Subcutaneous abdominal adipose tissue (tissue), 5 donors: ENCODE results near the gene EPN2.

ENCODE experiments used
- H3K27ac ChIP-seq: one replicate; pipeline ENCODE4 v1.7.0; 2013; ENCODE audit warnings: low read depth, mild to moderate bottlenecking, inconsistent platforms, low read length, moderate library complexity
- H3K27me3 ChIP-seq, 5 donors: one replicate each; pipeline ENCODE4 v1.7.0; 2013; ENCODE audit warnings: low read length in 5 of 5, inconsistent platforms in 1 of 5; ENCODE audit not compliant: control insufficient read depth in 5 of 5, insufficient read depth in 4 of 5
- H3K36me3 ChIP-seq, 5 donors: one replicate each; pipeline ENCODE4 v1.7.0; 2013; ENCODE audit warnings: low read length in 5 of 5; ENCODE audit not compliant: control insufficient read depth in 5 of 5, insufficient read depth in 5 of 5
- H3K4me1 ChIP-seq, 5 donors: one replicate each; pipeline ENCODE4 v1.7.0; 2013; ENCODE audit warnings: low read length in 5 of 5, mild to moderate bottlenecking in 3 of 5, moderate library complexity in 1 of 5; ENCODE audit not compliant: control insufficient read depth in 5 of 5, insufficient read depth in 5 of 5
- H3K4me3 ChIP-seq, 5 donors: one replicate each; pipeline ENCODE4 v1.7.0; 2013; ENCODE audit warnings: low read length in 5 of 5, low read depth in 1 of 5
- H3K9ac ChIP-seq, 5 donors: one replicate each; pipeline ENCODE4 v1.7.0; 2013; ENCODE audit warnings: low read length in 5 of 5, mild to moderate bottlenecking in 4 of 5, moderate library complexity in 3 of 5
- H3K9me3 ChIP-seq, 5 donors: one replicate each; pipeline ENCODE4 v1.7.0; 2013; ENCODE audit warnings: low read length in 5 of 5; ENCODE audit not compliant: control insufficient read depth in 5 of 5
- donor health status: healthy.
- donor health status: healthy.
- donor health status: healthy.
- donor health status: healthy.
- donor health status: healthy.

Gene EPN2

GRCh38 chr17:19265755-19266154, 28.6 kb downstream of the EPN2 start:
- Histone ChIP-seq H3K4me1 (peaks cover 11 to 68% (median 62%) of the 10 kb centered on the region in 5 donors), H3K4me3 (no peak overlapping the region), H3K9me3 (no peaks in the 10 kb centered on the region), H3K27me3 (no peaks in the 10 kb centered on the region), H3K36me3 (no peaks in the 10 kb centered on the region), H3K9ac (no peak overlapping the region), H3K27ac (no peak overlapping the region)

- Histone ChIP-seq H3K9me3 (no peaks in the 10 kb centered on the region), H3K27ac (no peak overlapping the region), H3K4me1 (peaks cover 4 to 63% (median 56%) of the 10 kb centered on the region in 5 donors), H3K27me3 (no peaks in the 10 kb centered on the region), H3K36me3 (peaks cover 0 to 4% (median 0%) of the 10 kb centered on the region in 5 donors), H3K9ac (no peak overlapping the region), H3K4me3 (no peak overlapping the region)
These were observed 31.4 kb downstream of the EPN2 start for GRCh38 chr17:19268611-19269010.

DNA sequence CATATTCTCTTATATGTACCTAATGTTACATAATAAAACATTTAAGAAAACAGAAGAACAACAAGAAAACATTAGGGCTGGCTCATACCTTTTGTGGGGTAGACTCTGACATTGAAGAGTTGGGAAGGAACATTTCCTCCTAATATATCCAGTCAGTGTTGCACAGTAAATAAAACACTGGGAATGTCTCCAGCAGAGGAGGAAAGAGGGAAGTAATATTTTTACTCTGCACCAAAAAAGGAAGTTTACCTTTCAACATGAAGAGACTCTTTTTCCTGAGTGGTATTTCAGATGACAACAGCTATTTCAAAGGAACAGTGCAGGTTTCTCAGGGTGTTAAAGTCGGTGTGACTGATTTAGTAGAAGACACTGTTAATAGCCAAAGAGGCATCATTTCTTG, 31.9 kb downstream of the EPN2 start:
- H3K27me3 ChIP-seq: no peaks in the 10 kb centered on the region
- H3K4me3 ChIP-seq: no peak overlapping the region
- peaks cover 3 to 59% (median 52%) of the 10 kb centered on the region in 5 donors for H3K4me1 ChIP-seq
- peaks cover 0 to 7% (median 4%) of the 10 kb centered on the region in 5 donors for H3K36me3 ChIP-seq
- no peak overlapping the region for H3K9ac ChIP-seq
- H3K9me3 ChIP-seq: no peaks in the 10 kb centered on the region
- no peak overlapping the region for H3K27ac ChIP-seq

GRCh38 chr17:19269641-19270040, 32.5 kb downstream of the EPN2 start:
- H3K4me1 ChIP-seq: peaks cover 1 to 56% (median 46%) of the 10 kb centered on the region in 5 donors

DNA sequence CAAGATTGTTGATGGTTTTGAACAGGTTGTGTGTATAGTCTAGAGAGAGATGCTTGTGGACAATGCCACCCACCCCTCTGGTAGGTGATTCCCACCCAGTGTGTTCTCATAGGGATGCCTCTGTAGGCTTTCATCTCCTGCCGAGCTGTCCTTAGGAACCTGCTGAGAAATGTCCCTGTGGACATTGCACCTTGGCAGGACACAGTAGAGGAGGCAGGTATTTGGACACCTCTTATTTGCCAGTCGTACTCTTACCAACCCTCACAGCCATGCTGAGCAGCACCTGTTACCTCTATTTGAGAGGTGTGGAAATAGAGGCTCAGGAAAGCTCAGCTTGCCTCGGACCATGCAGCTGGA, 33.2 kb downstream of the EPN2 start:
- Histone ChIP-seq H3K27me3 (no peaks in the 10 kb centered on the region), H3K9ac (peak overlapping the region in 1 of 5 donors; percentile 1), H3K9me3 (no peaks in the 10 kb centered on the region)

More at GRCh38 chr17:19269641-19270040, 32.5 kb downstream of the EPN2 start:
- H3K36me3 ChIP-seq: peaks cover 0 to 13% (median 4%) of the 10 kb centered on the region in 5 donors
- no peaks in the 10 kb centered on the region for H3K9me3 ChIP-seq
- no peak overlapping the region for H3K9ac ChIP-seq
- no peaks in the 10 kb centered on the region for H3K27me3 ChIP-seq
- H3K27ac ChIP-seq: no peak overlapping the region
- no peak overlapping the region for H3K4me3 ChIP-seq

DNA sequence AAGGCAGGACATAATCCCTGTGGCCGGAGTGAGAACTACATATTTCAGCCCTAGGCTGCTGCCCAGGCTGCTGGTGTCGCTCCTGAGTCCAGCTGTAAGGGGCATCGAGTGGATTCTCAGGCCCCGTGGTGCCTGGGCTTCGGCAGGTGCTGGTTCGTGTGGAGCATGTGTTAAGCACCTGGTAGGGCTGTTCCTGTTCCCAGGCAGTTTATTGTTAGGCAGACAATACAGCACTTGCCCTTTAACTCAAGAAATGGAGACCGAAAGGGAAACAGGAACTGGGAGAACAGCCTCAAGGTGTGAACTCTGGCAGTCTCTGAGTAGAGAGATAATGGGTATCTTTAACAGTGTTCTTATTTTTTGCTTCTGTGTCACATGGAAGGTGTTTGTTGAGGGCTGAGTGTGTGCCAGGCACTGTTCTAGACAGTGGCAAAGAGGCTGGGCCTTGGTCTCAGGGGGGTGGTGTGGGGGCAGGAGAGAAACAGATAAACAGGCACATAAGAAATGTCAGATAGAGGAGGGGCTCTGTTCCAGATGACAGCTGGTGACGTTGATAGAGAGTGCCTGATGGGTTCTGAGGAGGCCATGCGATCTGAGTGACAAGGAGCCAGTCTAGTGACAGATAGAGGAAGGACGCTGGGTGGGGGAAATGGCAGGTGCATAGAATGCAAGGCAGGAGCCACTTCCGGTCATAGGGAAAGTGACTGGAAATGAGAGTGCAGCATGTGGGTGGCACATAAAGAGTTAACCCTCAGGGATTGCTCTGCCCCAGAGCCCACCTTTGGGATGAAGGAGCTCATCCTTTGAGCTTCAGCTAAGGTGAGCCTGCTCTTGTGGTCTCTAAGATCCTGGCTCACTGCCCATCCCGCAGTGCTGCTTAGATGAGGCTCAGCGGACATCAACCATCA, 33.8 kb downstream of the EPN2 start:
- Histone ChIP-seq H3K9ac (peak overlapping the region in 1 of 5 donors; percentile 1), H3K4me3 (no peak overlapping the region), H3K27me3 (no peaks in the 10 kb centered on the region), H3K36me3 (peaks cover 0 to 13% (median 7%) of the 10 kb centered on the region in 5 donors), H3K27ac (no peak overlapping the region), H3K4me1 (peaks cover 1 to 52% (median 38%) of the 10 kb centered on the region in 5 donors), H3K9me3 (no peaks in the 10 kb centered on the region)

More for the DNA sequence above, 33.2 kb downstream of the EPN2 start:
- no peak overlapping the region for H3K4me3 ChIP-seq
- no peak overlapping the region for H3K27ac ChIP-seq
- H3K4me1 ChIP-seq: peaks cover 1 to 56% (median 44%) of the 10 kb centered on the region in 5 donors
- peaks cover 0 to 13% (median 7%) of the 10 kb centered on the region in 5 donors for H3K36me3 ChIP-seq

- no peak overlapping the region for H3K9ac ChIP-seq
- no peaks in the 10 kb centered on the region for H3K9me3 ChIP-seq
- H3K4me3 ChIP-seq: no peak overlapping the region
- H3K27ac ChIP-seq: no peak overlapping the region
- no peaks in the 10 kb centered on the region for H3K27me3 ChIP-seq
- peaks cover 1 to 52% (median 38%) of the 10 kb centered on the region in 5 donors for H3K4me1 ChIP-seq
- H3K36me3 ChIP-seq: peaks cover 0 to 13% (median 7%) of the 10 kb centered on the region in 5 donors
These were observed 34.7 kb downstream of the EPN2 start for GRCh38 chr17:19271780-19272357.

GRCh38 chr17:19273731-19274130, 36.6 kb downstream of the EPN2 start:
- Histone ChIP-seq H3K36me3 (peaks cover 0 to 13% (median 7%) of the 10 kb centered on the region in 5 donors), H3K9me3 (no peaks in the 10 kb centered on the region), H3K4me3 (no peak overlapping the region), H3K27ac (no peak overlapping the region), H3K27me3 (no peaks in the 10 kb centered on the region), H3K4me1 (peaks cover 1 to 41% (median 26%) of the 10 kb centered on the region in 5 donors), H3K9ac (no peak overlapping the region)

- Histone ChIP-seq H3K9ac (no peak overlapping the region), H3K4me3 (no peak overlapping the region), H3K27ac (no peak overlapping the region), H3K9me3 (no peaks in the 10 kb centered on the region), H3K27me3 (no peaks in the 10 kb centered on the region), H3K4me1 (peaks cover 0 to 29% (median 14%) of the 10 kb centered on the region in 5 donors), H3K36me3 (peaks cover 0 to 13% (median 7%) of the 10 kb centered on the region in 5 donors)
These were observed 37.7 kb downstream of the EPN2 start for GRCh38 chr17:19274893-19275292.
